Mesothelial cell of epicardium (in vitro differentiated cells): ENCODE data around the gene CEP85L. TPM values are rescaled to one million over a fixed set of nuclear protein-coding genes. Genes with fewer than 3 reads are reported as not detected.

Experiments used
- DNase-seq, 2 experiments: peaks; one replicate each; pipeline ENCODE4 v3.0.0; 2021; ENCODE audit warnings: low spot score in 2 of 2; ENCODE audit not compliant: unreplicated experiment in 2 of 2
- H3K27ac Mint-ChIP-seq: 2 replicates; pipeline ENCODE4 v1.8.0; 2021; ENCODE audit warnings: mixed read lengths
- H3K27me3 Mint-ChIP-seq: 2 replicates; pipeline ENCODE4 v1.8.0; 2021; ENCODE audit warnings: low read depth, mixed read lengths
- H3K36me3 Mint-ChIP-seq: 2 replicates; pipeline ENCODE4 v1.8.0; 2021; ENCODE audit warnings: mixed read lengths
- H3K4me1 Mint-ChIP-seq: 2 replicates; pipeline ENCODE4 v1.8.0; 2021; ENCODE audit warnings: mixed read lengths
- H3K4me3 Mint-ChIP-seq: 2 replicates; pipeline ENCODE4 v1.8.0; 2021; ENCODE audit warnings: mild to moderate bottlenecking, moderate library complexity, mixed read lengths
- H3K9me3 Mint-ChIP-seq: 2 replicates; pipeline ENCODE4 v1.8.0; 2021; ENCODE audit warnings: mixed read lengths
- CTCF ChIP-seq: fragments of 200-600 bp; sonication (generic); IDR thresholded peaks from one replicate; pipeline ENCODE4 v1.5.0; 2021; ENCODE audit warnings: antibody characterized with exemption; ENCODE audit not compliant: unreplicated experiment
- total RNA-seq: library from RNA; stranded (reverse); gene quantifications from 3 replicates; pipeline ENCODE4 v1.2.1, GENCODE V29; 2021

CEP85L gene
- total RNA-seq, 1 donor from 2014 or later: 23.1 TPM

GRCh38 chr6:118685823-118686449, 34.5 kb upstream of the CEP85L start:
- Mint-ChIP-seq H3K36me3 (no peaks in the 10 kb centered on the region), H3K4me3 (no peak overlapping the region), H3K9me3 (no peaks in the 10 kb centered on the region), H3K27me3 (no peaks in the 10 kb centered on the region), H3K27ac (no peak overlapping the region), H3K4me1 (peaks cover 5% of the 10 kb centered on the region)
- no peak for TF ChIP-seq CTCF
- no peak for DNase-seq

GRCh38 chr6:118683881-118684872, 32.8 kb upstream of the CEP85L start:
- Mint-ChIP-seq H3K36me3 (no peaks in the 10 kb centered on the region), H3K27ac (no peak overlapping the region), H3K9me3 (no peaks in the 10 kb centered on the region), H3K4me3 (no peak overlapping the region), H3K27me3 (no peaks in the 10 kb centered on the region), H3K4me1 (peaks cover 7% of the 10 kb centered on the region)
- DNase-seq: no peak
- TF ChIP-seq CTCF: no peak

- TF ChIP-seq CTCF: no peak
- Mint-ChIP-seq H3K27ac (no peak overlapping the region), H3K36me3 (no peaks in the 10 kb centered on the region), H3K9me3 (no peaks in the 10 kb centered on the region), H3K27me3 (no peaks in the 10 kb centered on the region), H3K4me3 (no peak overlapping the region), H3K4me1 (peaks cover 5% of the 10 kb centered on the region)
- DNase-seq: no peak
Measured at GRCh38 chr6:118680452-118681095, 29.2 kb upstream of the CEP85L start.

GRCh38 chr6:118679327-118679901, 28.0 kb upstream of the CEP85L start:
- H3K27me3 Mint-ChIP-seq: no peaks in the 10 kb centered on the region
- no peaks in the 10 kb centered on the region for H3K9me3 Mint-ChIP-seq
- H3K27ac Mint-ChIP-seq: no peak overlapping the region
- H3K36me3 Mint-ChIP-seq: no peaks in the 10 kb centered on the region
- peaks cover 4% of the 10 kb centered on the region for H3K4me1 Mint-ChIP-seq
- DNase-seq: no peak
- no peak overlapping the region for H3K4me3 Mint-ChIP-seq
- no peak for TF ChIP-seq CTCF

GRCh38 chr6:118678866-118679265, 27.5 kb upstream of the CEP85L start:
- H3K4me1 Mint-ChIP-seq: peaks cover 4% of the 10 kb centered on the region
- H3K27me3 Mint-ChIP-seq: no peaks in the 10 kb centered on the region
- no peaks in the 10 kb centered on the region for H3K9me3 Mint-ChIP-seq
- no peak overlapping the region for H3K4me3 Mint-ChIP-seq
- no peak for DNase-seq
- TF ChIP-seq CTCF: no peak
- H3K36me3 Mint-ChIP-seq: no peaks in the 10 kb centered on the region
- no peak overlapping the region for H3K27ac Mint-ChIP-seq
